SK-N-SH (cell line): Measurements from ENCODE around the gene CNTNAP2. TPM values are rescaled to one million over a fixed set of nuclear protein-coding genes. Genes with fewer than 3 reads are reported as not detected.
A peak's percentile ranks its signal among the peaks of the same experiment; 100 is the strongest.

Source experiments
- CTCF ChIA-PET: fragments of 300-600, 350-600 bp; formaldehyde crosslinking; extraction: SDS; loops from one replicate; lab custom pipeline; 2021; lab: Yijun Ruan, JAX
- POLR2A ChIA-PET: fragments of 350-600 bp; sonication (Branson Sonifier 250); formaldehyde crosslinking; extraction: SDS; loops from one replicate; lab custom pipeline; 2020; ENCODE audit warnings: antibody characterized with exemption, inconsistent platforms; lab: Yijun Ruan, JAX
- DNase-seq: peaks from one replicate; pipeline ENCODE4 v3.0.0; 2012
- H2AFZ ChIP-seq: fragments of 200-600 bp; sonication (generic); 2 replicates; pipeline ENCODE4 v1.8.1; 2016; ENCODE audit warnings: antibody characterized with exemption, mild to moderate bottlenecking, low read depth
- H3F3A ChIP-seq: fragments of 200-600 bp; sonication (generic); replicated peaks from 2 replicates; pipeline ENCODE3; 2016; ENCODE audit warnings: antibody characterized with exemption, mild to moderate bottlenecking; ENCODE audit not compliant: insufficient read depth
- H3K27ac ChIP-seq, 2 experiments: fragments of 200-500 bp in 1 of 2; fragments of 200-600 bp in 1 of 2; sonication (Bioruptor generic) in 1 of 2; sonication (generic), shearing (Covaris generic) in 1 of 2; 2 replicates each; pipeline versions ENCODE4 v1.5.1 to v1.6.1; 2014 to 2016; ENCODE audit warnings: low read depth in 2 of 2, inconsistent platforms in 1 of 2, low read length in 1 of 2, mild to moderate bottlenecking in 1 of 2, mixed read lengths in 1 of 2
- H3K27me3 ChIP-seq: fragments of 200-600 bp; sonication (generic), shearing (Covaris generic); 2 replicates; pipeline ENCODE4 v1.6.1; 2016; ENCODE audit warnings: mixed run types; ENCODE audit not compliant: insufficient read depth
- H3K36me3 ChIP-seq, 2 experiments: fragments of 200-500 bp in 1 of 2; fragments of 200-600 bp in 1 of 2; sonication (Bioruptor generic) in 1 of 2; sonication (generic) in 1 of 2; replicated peaks in 1 of 2; 2 replicates each; pipeline versions ENCODE3 to v1.5.1; 2014 to 2016; ENCODE audit warnings: low read length in 1 of 2, mild to moderate bottlenecking in 1 of 2; ENCODE audit not compliant: insufficient read depth in 2 of 2, control insufficient read depth in 1 of 2
- H3K4me1 ChIP-seq, 2 experiments: fragments of 200-500 bp in 1 of 2; fragments of 200-600 bp in 1 of 2; sonication (Bioruptor generic) in 1 of 2; sonication (generic), shearing (Covaris generic) in 1 of 2; 2 replicates each; pipeline versions ENCODE4 v1.5.1 to v1.6.1; 2014 to 2016; ENCODE audit warnings: low read depth in 1 of 2, low read length in 1 of 2, mixed run types in 1 of 2; ENCODE audit not compliant: insufficient read depth in 2 of 2, control insufficient read depth in 1 of 2
- H3K4me2 ChIP-seq: fragments of 200-600 bp; sonication (generic), shearing (Covaris generic); 2 replicates; pipeline ENCODE4 v1.6.1; 2017; ENCODE audit warnings: mixed run types
- H3K4me3 ChIP-seq, 2 experiments: fragments of 200-500 bp in 1 of 2; fragments of 200-600 bp in 1 of 2; sonication (Bioruptor generic) in 1 of 2; sonication (generic), shearing (Covaris generic) in 1 of 2; 2 replicates each; pipeline versions ENCODE4 v1.5.1 to v1.8.1; 2014 to 2016; ENCODE audit warnings: low read depth in 2 of 2, inconsistent platforms in 1 of 2, low read length in 1 of 2, mild to moderate bottlenecking in 1 of 2, mixed read lengths in 1 of 2, moderate library complexity in 1 of 2
- H3K79me2 ChIP-seq: fragments of 200-600 bp; sonication (generic); 2 replicates; pipeline ENCODE4 v1.8.1; 2017; ENCODE audit warnings: mild to moderate bottlenecking; ENCODE audit not compliant: insufficient read depth
- H3K9ac ChIP-seq: fragments of 200-600 bp; sonication (generic); 2 replicates; pipeline ENCODE4 v1.6.1; 2017; ENCODE audit warnings: mixed run types
- H3K9me2 ChIP-seq: fragments of 200-600 bp; sonication (generic); 2 replicates; pipeline ENCODE4 v1.6.1; 2017; ENCODE audit warnings: mixed run types
- H3K9me3 ChIP-seq: fragments of 200-600 bp; sonication (generic); 2 replicates; pipeline ENCODE4 v1.6.1; 2017; ENCODE audit warnings: mixed run types, mild to moderate bottlenecking, moderate library complexity
- H4K20me1 ChIP-seq: fragments of 200-600 bp; sonication (generic); 2 replicates; pipeline ENCODE4 v1.6.1; 2017; ENCODE audit warnings: mild to moderate bottlenecking, mixed run types; ENCODE audit not compliant: insufficient read depth
- CHD2 ChIP-seq: fragments of 150-350 bp; IDR thresholded peaks from 2 replicates; pipeline ENCODE4 v1.6.1; 2018; ENCODE audit warnings: low read length; ENCODE audit not compliant: partially characterized antibody
- EZH2phosphoT487 ChIP-seq: fragments of 200-600 bp; sonication (generic); IDR thresholded peaks from 2 replicates; pipeline ENCODE4 v1.6.1; 2017; ENCODE audit warnings: low read depth, mixed run types, mild to moderate bottlenecking, antibody characterized with exemption, moderate library complexity, borderline replicate concordance
- FOXM1 ChIP-seq: IDR thresholded peaks from 2 replicates; pipeline ENCODE4 v1.4.0; 2012; ENCODE audit warnings: low read depth, mild to moderate bottlenecking
- GABPA ChIP-seq: IDR thresholded peaks from 2 replicates; pipeline ENCODE4 v1.4.0; 2012; ENCODE audit warnings: low read depth, mild to moderate bottlenecking
- GATA2 ChIP-seq: sonication (generic); formaldehyde crosslinking; IDR thresholded peaks from 2 replicates; pipeline ENCODE4 v1.5.0; 2020; ENCODE audit warnings: mild to moderate bottlenecking, missing genetic modification reagents
- MXI1 ChIP-seq: IDR thresholded peaks from 2 replicates; pipeline ENCODE4 v1.6.1; 2012; ENCODE audit warnings: mild to moderate bottlenecking, low read depth, low read length, improper control_type of control experiment
- NFIC ChIP-seq: IDR thresholded peaks from 2 replicates; pipeline ENCODE4 v1.4.0; 2012; ENCODE audit warnings: borderline replicate concordance
- NRF1 ChIP-seq: IDR thresholded peaks from 2 replicates; pipeline ENCODE4 v1.6.1; 2012; ENCODE audit warnings: low read depth, mild to moderate bottlenecking, low read length
- POLR2AphosphoS5 ChIP-seq: IDR thresholded peaks from 2 replicates; pipeline ENCODE4 v1.6.1; 2012; ENCODE audit warnings: low read depth, low read length
- RAD21 ChIP-seq: IDR thresholded peaks from 2 replicates; pipeline ENCODE4 v1.6.1; 2012; ENCODE audit warnings: mild to moderate bottlenecking, low read length
- RFX5 ChIP-seq: IDR thresholded peaks from 2 replicates; pipeline ENCODE4 v1.6.1; 2012; ENCODE audit warnings: mild to moderate bottlenecking, improper control_type of control experiment, low read length
- SIN3A ChIP-seq: IDR thresholded peaks from 2 replicates; pipeline ENCODE4 v1.6.1; 2012; ENCODE audit warnings: low read depth, mild to moderate bottlenecking, low read length, moderate library complexity, borderline replicate concordance
- TAF1 ChIP-seq: IDR thresholded peaks from 2 replicates; pipeline ENCODE4 v1.6.1; 2012; ENCODE audit warnings: low read depth, mild to moderate bottlenecking, low read length, moderate library complexity, borderline replicate concordance
- WGBS: methylation state at CpG from one replicate; pipeline ENCODE4 v1.1.6; 2017; ENCODE audit warnings: low lambda C conversion rate; 5-methylcytosine and 5-hydroxymethylcytosine counted together
- polyA plus RNA-seq, 3 experiments: library from polyadenylated mRNA; depleted of rRNA; stranded (reverse); fragments of >200 nt; gene quantifications; 2 replicates each; pipeline ENCODE4 v1.2.3, GENCODE V29; 2012
- TF ChIP-seq, protein P1 (sequence below): fragments of 200-600 bp; sonication (generic); IDR thresholded peaks from 2 replicates; pipeline ENCODE4 v1.6.1; 2017; ENCODE audit warnings: antibody characterized with exemption, mild to moderate bottlenecking, moderate library complexity
- TF ChIP-seq, protein P2 (sequence below): IDR thresholded peaks from 2 replicates; pipeline ENCODE4 v1.4.0; 2012; ENCODE audit warnings: low read depth, borderline replicate concordance

Gene CNTNAP2
- polyA plus RNA-seq, 1 of the 3 experiments (the other 2 are of a cell fraction): 3.4 TPM

DNA sequence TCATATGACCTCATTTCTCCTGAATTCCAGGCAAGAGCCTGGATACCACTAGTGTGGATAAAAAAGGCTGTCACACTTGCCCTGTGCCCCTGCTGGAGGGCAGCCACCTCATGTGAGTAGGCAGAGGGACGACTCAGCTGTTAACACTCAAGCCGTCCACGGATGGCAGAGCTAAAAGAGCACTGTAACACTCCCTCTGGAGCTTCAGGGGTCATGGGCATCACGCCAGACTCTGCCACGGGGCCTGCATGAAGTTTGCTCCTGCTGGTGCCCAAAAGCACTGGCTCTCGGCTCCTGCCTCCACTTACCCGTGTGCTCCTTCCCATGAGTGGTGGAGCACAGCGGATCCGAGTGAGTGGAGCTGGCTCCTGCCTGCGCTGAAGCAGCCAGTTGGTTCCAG, 1554.2 kb downstream of the CNTNAP2 start:
- 85% methylated on average over 7 of the region's 10 CpGs for WGBS
- DNase-seq: no peak

DNA sequence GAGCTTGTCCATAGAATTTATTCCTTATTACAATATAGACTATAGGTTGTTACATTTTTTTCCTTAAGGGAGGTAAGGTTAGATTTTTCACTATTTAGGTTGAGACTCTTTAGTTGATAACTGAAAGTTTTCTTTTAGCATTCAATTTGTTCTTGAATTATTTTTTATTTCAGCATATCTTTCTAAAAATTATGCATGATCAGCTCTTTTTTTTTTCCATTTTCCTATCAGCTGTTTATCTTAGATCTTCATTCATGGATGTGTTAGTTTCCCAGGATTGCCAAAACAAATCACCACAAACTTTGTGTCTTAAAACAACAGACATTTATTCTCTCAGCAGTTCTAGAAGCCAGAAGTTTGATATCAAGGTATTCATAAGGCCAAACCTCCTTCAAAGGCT, 1558.1 kb downstream of the CNTNAP2 start:
- no peaks in the 10 kb centered on the region for H3K9me2 ChIP-seq
- no peaks in the 10 kb centered on the region; a peak in 1 of 4 replicates for H3K4me1 ChIP-seq
- H3K27ac ChIP-seq: no peak overlapping the region
- H3K4me2 ChIP-seq: no peak overlapping the region
- no peaks in the 10 kb centered on the region for H3K27me3 ChIP-seq
- TF ChIP-seq RAD21: no peak
- TF ChIP-seq GABPA: no peak
- TF ChIP-seq SIN3A: no peak
- TF ChIP-seq EZH2phosphoT487: no peak
- POLR2A ChIA-PET: no interaction called here
- peaks cover 0 to 2% of the 10 kb centered on the region in 2 experiments for H3K36me3 ChIP-seq
- no peak overlapping the region for H3K4me3 ChIP-seq
- H3K9me3 ChIP-seq: no peaks in the 10 kb centered on the region
- H4K20me1 ChIP-seq: no peaks in the 10 kb centered on the region
- H2AFZ ChIP-seq: peak overlapping the region; percentile 4; the same call in 1 of the 2 replicates
- no peaks in the 10 kb centered on the region for H3F3A ChIP-seq
- no peak for DNase-seq
- H3K9ac ChIP-seq: no peak overlapping the region
- CTCF ChIA-PET: interaction anchor here (1.2 to 1.3 kb wide), 2 partner anchors 15 to 37 kb away, joined by 3 to 4 read pairs; no protein-coding TSS in a partner anchor
- H3K79me2 ChIP-seq: no peaks in the 10 kb centered on the region

More for the DNA sequence above, 1554.2 kb downstream of the CNTNAP2 start:
- H3K79me2 ChIP-seq: no peaks in the 10 kb centered on the region
- no peak overlapping the region for H3K9ac ChIP-seq
- no peaks in the 10 kb centered on the region for H4K20me1 ChIP-seq
- no peak overlapping the region for H3K4me3 ChIP-seq
- H3K4me2 ChIP-seq: no peak overlapping the region
- no peaks in the 10 kb centered on the region for H3F3A ChIP-seq
- no peak for TF ChIP-seq FOXM1
- no peak for TF ChIP-seq NRF1
- no peak for TF ChIP-seq NFIC
- TF ChIP-seq, protein P1, sequence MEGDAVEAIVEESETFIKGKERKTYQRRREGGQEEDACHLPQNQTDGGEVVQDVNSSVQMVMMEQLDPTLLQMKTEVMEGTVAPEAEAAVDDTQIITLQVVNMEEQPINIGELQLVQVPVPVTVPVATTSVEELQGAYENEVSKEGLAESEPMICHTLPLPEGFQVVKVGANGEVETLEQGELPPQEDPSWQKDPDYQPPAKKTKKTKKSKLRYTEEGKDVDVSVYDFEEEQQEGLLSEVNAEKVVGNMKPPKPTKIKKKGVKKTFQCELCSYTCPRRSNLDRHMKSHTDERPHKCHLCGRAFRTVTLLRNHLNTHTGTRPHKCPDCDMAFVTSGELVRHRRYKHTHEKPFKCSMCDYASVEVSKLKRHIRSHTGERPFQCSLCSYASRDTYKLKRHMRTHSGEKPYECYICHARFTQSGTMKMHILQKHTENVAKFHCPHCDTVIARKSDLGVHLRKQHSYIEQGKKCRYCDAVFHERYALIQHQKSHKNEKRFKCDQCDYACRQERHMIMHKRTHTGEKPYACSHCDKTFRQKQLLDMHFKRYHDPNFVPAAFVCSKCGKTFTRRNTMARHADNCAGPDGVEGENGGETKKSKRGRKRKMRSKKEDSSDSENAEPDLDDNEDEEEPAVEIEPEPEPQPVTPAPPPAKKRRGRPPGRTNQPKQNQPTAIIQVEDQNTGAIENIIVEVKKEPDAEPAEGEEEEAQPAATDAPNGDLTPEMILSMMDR: no peak
- no peak for TF ChIP-seq MXI1
- no peak for TF ChIP-seq POLR2AphosphoS5
- no peak for TF ChIP-seq RFX5
- TF ChIP-seq CHD2: no peak
- no peak for TF ChIP-seq GATA2
- TF ChIP-seq, protein P2, sequence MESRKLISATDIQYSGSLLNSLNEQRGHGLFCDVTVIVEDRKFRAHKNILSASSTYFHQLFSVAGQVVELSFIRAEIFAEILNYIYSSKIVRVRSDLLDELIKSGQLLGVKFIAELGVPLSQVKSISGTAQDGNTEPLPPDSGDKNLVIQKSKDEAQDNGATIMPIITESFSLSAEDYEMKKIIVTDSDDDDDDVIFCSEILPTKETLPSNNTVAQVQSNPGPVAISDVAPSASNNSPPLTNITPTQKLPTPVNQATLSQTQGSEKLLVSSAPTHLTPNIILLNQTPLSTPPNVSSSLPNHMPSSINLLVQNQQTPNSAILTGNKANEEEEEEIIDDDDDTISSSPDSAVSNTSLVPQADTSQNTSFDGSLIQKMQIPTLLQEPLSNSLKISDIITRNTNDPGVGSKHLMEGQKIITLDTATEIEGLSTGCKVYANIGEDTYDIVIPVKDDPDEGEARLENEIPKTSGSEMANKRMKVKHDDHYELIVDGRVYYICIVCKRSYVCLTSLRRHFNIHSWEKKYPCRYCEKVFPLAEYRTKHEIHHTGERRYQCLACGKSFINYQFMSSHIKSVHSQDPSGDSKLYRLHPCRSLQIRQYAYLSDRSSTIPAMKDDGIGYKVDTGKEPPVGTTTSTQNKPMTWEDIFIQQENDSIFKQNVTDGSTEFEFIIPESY: no peak
- no peak for TF ChIP-seq TAF1
- no peaks in the 10 kb centered on the region for H3K27me3 ChIP-seq
- H3K4me1 ChIP-seq: no peaks in the 10 kb centered on the region; a peak in 1 of 4 replicates
- no peaks in the 10 kb centered on the region for H3K36me3 ChIP-seq
- H3K27ac ChIP-seq: no peak overlapping the region
- no peaks in the 10 kb centered on the region for H3K9me3 ChIP-seq
- no peak overlapping the region for H2AFZ ChIP-seq
- no peaks in the 10 kb centered on the region for H3K9me2 ChIP-seq
- ChIA-PET CTCF (interaction anchor here (0.9 to 1.8 kb wide), 5 partner anchors 9 to 33 kb away, joined by 3 to 8 read pairs (median 3); no protein-coding TSS in a partner anchor), POLR2A (no interaction called here)
